NOMO-1 (cell line): Measurements from ENCODE around the gene SYCP2L.
"Not testable (repeated sequence)": the region's sequence is repeated elsewhere in the genome, so short reads cannot be mapped to it uniquely, and the experiment has no call there.

Source experiments
- DNase-seq, 2 experiments: peaks; one replicate each; lab custom pipeline; 2025; ENCODE audit not compliant: unreplicated experiment in 2 of 2; lab: John Stamatoyannopoulos, UW

Gene SYCP2L

GRCh38 chr6:10877012-10877411, 9.8 kb upstream of the SYCP2L start:
- no peak for DNase-seq

- DNase-seq = no peak
Measured at GRCh38 chr6:10877871-10878270, 9.0 kb upstream of the SYCP2L start.

- no peak for DNase-seq
Measured at GRCh38 chr6:10880366-10880765, 6.5 kb upstream of the SYCP2L start.

- not testable (repeated sequence) for DNase-seq
Measured at GRCh38 chr6:10882253-10882630, 4.6 kb upstream of the SYCP2L start.

- no peak for DNase-seq
Measured at GRCh38 chr6:10882657-10883171, 4.1 kb upstream of the SYCP2L start.

- no peak for DNase-seq
Measured at GRCh38 chr6:10883312-10884244, 3.3 kb upstream of the SYCP2L start.

- DNase-seq = no peak
Measured at GRCh38 chr6:10884245-10884972, 2.4 kb upstream of the SYCP2L start.

- not testable (repeated sequence) for DNase-seq
Measured at GRCh38 chr6:10886365-10886690, 524 bp upstream of the SYCP2L start.

GRCh38 chr6:10890151-10890550, 3.3 kb downstream of the SYCP2L start:
- DNase-seq = no peak

GRCh38 chr6:10891960-10892359, 5.1 kb downstream of the SYCP2L start:
- no peak for DNase-seq

- DNase-seq = no peak
Measured at GRCh38 chr6:10894958-10895357, 8.1 kb downstream of the SYCP2L start.

GRCh38 chr6:10896691-10897090, 9.8 kb downstream of the SYCP2L start:
- no peak for DNase-seq

GRCh38 chr6:10901770-10902169, 14.9 kb downstream of the SYCP2L start:
- peak; percentile 95 to 97 for DNase-seq

GRCh38 chr6:10904015-10904414, 17.2 kb downstream of the SYCP2L start:
- DNase-seq = no peak

GRCh38 chr6:10908228-10908627, 21.4 kb downstream of the SYCP2L start:
- no peak for DNase-seq

GRCh38 chr6:10919520-10919919, 32.7 kb downstream of the SYCP2L start:
- DNase-seq = not testable (repeated sequence)

GRCh38 chr6:10933126-10933525, 46.3 kb downstream of the SYCP2L start:
- DNase-seq = no peak

- DNase-seq = no peak
Measured at GRCh38 chr6:10939840-10940239, 53.0 kb downstream of the SYCP2L start.

GRCh38 chr6:10945845-10946244, 59.0 kb downstream of the SYCP2L start:
- no peak for DNase-seq

- DNase-seq = no peak
Measured at GRCh38 chr6:10947966-10948365, 61.1 kb downstream of the SYCP2L start.

- no peak for DNase-seq
Measured at GRCh38 chr6:10949579-10950490, 63.0 kb downstream of the SYCP2L start.
